NCI-H128 (cell line): ENCODE data around the gene PRSS56.

Source experiments
- DNase-seq: peaks from one replicate; lab custom pipeline; 2025; ENCODE audit not compliant: unreplicated experiment; lab: John Stamatoyannopoulos, UW

The PRSS56 gene

GRCh38 chr2:232519581-232520438 lies at the start of gene PRSS56:
Gene PRSS56, plus strand, starts transcription at chr2:232520388. Its CDS starts 211 bp downstream, at chr2:232520599.
- DNase-seq, result no peak

DNA sequence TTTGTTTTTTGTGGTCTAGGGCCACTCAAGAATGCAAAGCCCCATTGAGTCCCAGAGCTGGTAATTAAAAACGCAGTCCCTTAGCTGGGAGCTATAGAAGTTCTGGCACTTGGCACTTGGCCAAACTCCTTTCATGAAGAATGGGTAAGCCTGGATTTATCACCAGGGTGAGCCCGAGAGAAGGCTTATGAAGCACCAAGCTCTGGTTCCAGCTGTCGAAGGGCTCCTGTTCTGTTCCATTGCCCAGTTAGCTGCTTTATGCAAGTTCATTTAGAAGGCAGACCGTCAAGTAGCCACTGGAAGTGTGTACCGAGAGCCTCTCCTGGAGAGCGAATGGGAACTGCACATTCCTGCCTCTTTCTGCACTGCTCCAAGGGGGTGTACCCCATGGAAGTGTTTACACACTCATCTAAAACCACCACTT lies 46.7 kb upstream of the PRSS56 start:
- peak; percentile 39 for DNase-seq

DNA sequence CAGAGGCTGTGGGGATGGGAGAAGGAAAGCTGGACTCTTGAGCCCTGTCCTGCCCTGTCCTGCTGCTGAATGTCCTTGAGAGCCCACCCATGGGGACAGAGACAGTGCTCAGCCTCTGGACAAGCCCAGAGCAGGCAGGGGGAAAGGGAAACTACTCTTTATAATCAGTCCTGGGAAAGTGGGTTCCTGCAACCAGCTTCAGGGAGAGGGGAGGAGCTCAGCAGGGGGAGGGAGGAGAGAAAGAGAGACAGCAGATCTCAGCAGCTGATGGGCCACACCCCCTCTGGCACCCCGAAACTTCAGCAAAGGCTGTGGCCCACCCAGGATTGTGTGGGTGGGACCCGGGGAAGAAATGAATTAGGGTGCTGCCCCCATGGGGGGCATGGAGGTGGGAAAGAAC lies 44.1 kb upstream of the PRSS56 start:
- DNase-seq, result no peak

GRCh38 chr2:232476791-232477190 lies 43.4 kb upstream of the PRSS56 start:
- no peak for DNase-seq

DNA sequence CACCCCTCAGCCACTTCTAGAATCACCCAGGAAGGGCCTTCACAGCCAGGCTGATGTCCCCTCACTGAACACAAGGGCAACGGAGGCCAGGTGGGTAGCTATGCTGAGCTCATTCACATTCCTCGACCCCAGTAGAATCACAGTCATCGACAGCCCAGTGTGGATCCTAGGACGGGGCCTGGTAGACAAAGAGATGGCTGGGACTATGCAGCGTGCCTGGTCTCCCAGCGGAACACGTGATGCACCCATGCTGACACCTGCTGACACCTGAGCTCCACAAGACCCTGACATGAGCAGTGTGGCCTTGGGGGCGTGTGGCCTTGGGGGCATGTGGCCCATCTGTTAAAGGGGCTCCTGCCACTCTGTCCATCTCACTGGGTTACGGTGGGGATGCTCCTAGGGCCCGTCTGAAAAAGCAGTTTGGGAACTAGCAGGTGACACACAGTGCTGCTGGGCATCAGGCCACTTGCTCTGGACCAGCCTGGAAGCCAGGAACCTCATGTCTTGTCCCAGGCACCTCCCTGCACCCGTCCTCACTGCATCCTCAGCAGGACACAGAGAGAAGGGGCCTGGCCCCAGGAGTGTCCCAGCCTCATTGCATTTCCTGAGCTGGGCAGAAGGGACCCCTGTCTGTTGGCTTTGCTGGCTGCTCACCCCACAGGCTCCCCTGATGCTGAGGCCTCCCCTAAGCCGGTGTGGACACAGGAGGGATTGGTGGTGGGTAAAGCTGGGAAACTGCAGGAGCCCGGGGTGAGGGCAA lies 42.3 kb upstream of the PRSS56 start:
- DNase-seq, result no peak

GRCh38 chr2:232478571-232479340 lies 41.4 kb upstream of the PRSS56 start:
- no peak for DNase-seq

GRCh38 chr2:232479341-232480200 lies 40.6 kb upstream of the PRSS56 start:
- DNase-seq, result no peak

DNA sequence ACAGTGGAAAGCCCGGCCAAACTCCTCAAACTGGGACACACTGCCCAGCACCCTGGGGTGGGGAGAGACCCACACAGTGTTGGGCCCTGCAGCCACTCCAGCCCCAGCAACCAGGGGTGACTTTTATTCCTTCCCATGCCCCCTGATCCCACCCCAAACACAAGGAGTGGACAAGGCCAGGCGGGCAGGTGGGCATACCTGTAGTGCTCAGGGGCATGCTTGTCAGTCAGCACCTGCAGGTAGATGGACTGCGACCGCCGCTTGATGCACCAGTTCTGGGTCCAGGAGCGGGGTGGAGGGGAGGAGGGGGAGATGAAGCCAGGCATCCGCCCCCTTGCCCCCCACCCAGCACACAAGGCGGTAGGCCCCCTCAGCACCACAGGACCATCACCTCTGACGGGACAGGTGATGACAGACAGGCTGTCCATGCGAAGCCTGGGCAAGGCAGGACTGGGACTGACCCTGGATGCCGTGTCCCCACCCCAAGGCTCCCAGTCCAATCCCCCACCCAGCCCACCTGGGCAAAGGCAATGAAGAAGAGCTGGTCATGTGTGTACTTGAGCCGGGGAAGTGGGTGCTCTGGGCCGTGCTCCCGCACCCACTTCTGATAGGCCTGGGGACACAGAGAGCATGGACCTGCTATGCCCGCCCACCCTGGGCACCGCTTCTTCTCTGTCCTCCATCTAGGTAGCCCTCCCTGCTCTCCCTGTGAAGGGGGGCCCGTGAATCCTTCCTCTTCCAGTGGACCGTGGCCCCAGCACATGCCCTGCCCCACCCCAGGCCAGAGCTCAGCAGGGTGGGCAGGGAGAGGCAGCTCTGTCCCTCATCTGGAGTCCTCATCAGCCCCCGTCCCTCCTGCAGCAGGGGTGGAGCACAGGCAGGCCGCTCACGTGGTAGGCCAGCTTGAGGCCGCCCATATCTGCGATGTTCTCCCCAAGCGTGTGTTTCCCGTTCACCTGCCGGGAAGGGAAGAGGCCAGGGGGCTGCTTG lies 39.7 kb upstream of the PRSS56 start:
- DNase-seq, result no peak

GRCh38 chr2:232481322-232482140 lies 38.7 kb upstream of the PRSS56 start:
- no peak for DNase-seq

DNA sequence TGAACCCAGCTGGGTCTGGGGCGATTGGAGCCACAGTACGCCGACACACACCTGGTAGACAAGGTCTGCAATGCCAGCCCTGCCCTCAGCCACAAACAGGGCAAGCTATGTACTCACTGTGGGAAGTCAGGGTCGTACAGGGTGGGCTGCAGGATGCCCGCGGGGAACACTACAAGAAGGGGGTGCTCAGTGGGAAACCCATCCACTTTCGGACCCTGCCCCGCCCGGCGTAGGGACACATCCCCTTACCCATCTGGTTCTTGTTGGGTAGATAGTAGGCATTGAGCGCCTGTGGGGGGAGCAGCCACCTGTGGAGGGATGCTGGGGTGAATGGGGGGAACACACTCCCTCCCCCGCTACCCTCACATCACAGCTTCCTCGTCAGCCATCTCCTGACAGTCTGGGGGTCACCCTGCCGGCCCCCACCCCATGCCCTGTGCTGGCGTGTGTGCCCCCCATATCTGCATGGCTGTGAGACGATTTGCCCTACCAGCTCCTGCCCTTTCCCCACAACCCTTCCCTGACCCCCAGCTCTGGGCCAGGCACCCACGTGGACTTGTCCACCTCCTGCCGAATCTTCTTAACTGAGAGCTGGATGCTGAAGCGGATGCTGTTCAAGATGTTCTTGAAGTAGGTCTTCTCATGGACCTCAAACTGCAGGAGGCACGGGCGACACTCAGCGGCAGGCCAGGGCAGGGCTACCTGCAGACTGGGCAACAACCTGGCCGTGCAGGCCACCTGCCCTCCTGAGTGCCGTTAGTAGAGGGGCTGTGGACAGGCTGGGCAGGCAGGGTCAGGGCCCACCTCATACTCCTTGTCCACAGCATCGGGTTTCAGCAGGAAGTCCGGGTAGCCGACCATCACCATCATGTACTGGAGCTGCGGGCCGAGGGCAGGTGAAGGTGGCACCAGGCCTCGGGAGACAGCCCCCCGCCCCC lies 37.6 kb upstream of the PRSS56 start:
- no peak for DNase-seq

- no peak for DNase-seq
These were observed 36.8 kb upstream of the PRSS56 start for GRCh38 chr2:232483311-232483922.

DNA sequence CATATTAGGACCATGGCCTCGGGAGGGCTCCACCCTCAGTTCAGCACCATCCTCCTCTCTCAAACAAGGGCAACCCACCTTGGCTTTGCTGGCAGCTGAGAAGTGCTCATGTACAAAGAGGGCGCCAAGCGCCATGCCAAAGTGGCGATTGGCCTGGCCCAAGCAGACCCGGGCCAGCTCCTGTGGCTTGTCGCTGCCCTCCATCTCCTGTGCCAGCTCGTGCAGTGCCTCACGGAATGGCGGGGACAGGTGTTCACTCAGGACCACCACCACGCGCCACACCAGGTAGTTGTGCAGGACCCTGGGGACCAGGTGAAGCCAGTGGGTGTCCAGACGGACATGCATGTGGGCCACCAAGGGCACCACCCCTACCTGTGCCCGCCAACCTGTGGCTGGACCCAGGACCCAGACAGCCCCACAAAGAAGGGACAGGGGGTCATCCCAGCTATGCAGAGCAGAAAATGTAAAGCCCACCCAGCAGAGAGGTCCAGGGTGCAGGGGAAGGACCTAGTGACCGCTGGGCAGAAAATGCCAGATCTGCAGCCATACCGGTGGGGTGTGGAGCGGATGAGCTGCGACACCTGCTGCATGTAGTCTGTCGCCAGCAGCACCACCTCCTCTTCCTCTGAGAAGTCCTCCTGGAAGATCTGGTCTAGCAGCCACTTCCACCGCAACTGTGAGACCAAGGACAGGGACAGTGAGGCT lies 36.1 kb upstream of the PRSS56 start:
- no peak for DNase-seq

GRCh38 chr2:232484628-232485347 lies 35.4 kb upstream of the PRSS56 start:
- no peak for DNase-seq

GRCh38 chr2:232485348-232485756 lies 34.8 kb upstream of the PRSS56 start:
- no peak for DNase-seq

DNA sequence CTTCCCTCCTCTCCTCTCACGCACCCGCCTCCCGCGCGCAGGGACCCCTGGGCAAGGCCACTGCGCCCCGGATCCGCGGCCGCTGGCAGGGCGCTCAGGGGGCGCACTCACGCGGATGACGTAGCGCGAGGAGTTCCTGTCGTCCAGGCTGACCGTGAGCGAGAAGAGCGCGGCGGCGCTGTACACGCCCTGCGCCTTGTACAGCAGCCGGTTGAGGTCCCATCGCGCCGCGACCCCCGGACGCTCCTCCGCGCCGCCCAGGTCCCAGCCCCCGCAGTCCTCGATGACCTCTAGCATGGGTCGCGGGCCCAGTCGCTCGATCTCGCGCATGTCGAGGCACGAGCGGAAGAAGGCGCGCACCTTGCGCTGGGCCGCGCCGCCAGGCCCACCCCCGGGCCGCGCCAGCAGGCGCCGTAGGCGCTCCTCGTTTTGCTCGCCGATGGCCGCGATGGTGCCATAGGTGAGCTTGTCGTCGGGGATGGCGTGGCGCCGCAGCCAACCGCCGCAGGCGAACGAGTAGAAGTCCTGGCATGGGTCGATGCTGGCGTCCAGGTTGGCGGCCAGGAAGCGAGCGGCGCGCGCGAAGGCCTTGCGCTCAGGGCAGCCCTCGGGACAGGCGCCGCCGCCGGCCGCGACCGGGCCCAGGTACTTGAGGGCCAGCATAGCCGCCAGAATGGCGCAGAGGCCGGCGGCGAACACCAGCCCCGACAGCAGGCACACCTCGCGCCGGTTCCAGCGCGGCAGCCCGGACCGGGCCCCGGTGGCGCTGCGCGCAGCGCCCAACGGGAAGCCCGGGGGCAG lies 34.2 kb upstream of the PRSS56 start:
- no peak for DNase-seq
